ENCODE data around the gene ZNF385A. TPM values are rescaled to one million over a fixed set of nuclear protein-coding genes. Genes with fewer than 3 reads are reported as not detected.

ZNF385A gene
- total and polyA plus RNA-seq, 2 of the 13 experiments (the other 11 are each of a cell fraction or from before 2014, with no cell fraction given), result 0.44 to 0.67 TPM

DNA sequence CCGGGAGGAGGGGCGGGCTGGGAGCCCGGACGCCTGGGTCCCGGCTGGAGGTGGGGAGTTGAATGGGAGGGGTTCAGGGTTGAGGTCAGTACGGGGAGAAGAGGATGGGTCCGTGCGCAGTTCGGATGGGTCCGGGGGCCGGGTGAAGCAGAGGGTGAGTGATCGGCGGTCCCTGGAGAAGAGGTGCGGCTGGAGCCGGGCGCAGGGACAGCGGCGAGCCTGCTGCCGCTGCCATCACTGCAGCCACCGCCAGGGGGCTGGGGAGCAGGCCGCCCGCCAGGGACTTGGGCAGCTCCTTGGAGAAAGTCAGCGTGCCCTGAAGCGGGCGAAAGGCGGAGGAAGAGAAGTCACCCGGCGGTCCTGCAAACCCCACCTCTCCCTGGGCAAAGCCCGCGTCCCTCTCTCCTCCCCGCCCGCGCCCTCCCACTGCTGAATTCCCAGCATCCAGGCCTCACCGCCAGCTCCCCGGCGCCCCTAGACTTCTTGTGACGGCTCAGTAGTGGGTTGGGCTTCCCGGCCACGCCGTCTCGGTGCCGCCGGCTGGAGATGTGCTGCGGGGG, 14.3 kb downstream of the ZNF385A start (continued):
- TF ChIP-seq, protein P1, sequence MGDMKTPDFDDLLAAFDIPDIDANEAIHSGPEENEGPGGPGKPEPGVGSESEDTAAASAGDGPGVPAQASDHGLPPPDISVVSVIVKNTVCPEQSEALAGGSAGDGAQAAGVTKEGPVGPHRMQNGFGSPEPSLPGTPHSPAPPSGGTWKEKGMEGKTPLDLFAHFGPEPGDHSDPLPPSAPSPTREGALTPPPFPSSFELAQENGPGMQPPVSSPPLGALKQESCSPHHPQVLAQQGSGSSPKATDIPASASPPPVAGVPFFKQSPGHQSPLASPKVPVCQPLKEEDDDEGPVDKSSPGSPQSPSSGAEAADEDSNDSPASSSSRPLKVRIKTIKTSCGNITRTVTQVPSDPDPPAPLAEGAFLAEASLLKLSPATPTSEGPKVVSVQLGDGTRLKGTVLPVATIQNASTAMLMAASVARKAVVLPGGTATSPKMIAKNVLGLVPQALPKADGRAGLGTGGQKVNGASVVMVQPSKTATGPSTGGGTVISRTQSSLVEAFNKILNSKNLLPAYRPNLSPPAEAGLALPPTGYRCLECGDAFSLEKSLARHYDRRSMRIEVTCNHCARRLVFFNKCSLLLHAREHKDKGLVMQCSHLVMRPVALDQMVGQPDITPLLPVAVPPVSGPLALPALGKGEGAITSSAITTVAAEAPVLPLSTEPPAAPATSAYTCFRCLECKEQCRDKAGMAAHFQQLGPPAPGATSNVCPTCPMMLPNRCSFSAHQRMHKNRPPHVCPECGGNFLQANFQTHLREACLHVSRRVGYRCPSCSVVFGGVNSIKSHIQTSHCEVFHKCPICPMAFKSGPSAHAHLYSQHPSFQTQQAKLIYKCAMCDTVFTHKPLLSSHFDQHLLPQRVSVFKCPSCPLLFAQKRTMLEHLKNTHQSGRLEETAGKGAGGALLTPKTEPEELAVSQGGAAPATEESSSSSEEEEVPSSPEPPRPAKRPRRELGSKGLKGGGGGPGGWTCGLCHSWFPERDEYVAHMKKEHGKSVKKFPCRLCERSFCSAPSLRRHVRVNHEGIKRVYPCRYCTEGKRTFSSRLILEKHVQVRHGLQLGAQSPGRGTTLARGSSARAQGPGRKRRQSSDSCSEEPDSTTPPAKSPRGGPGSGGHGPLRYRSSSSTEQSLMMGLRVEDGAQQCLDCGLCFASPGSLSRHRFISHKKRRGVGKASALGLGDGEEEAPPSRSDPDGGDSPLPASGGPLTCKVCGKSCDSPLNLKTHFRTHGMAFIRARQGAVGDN (CRISPR knock-in tag; IDR thresholded peaks at IDR 0.05), result no peak
- no peak for TF ChIP-seq POLR2G (IDR thresholded peaks at IDR 0.05; ENCODE audit: low read depth, low read length)

DNA sequence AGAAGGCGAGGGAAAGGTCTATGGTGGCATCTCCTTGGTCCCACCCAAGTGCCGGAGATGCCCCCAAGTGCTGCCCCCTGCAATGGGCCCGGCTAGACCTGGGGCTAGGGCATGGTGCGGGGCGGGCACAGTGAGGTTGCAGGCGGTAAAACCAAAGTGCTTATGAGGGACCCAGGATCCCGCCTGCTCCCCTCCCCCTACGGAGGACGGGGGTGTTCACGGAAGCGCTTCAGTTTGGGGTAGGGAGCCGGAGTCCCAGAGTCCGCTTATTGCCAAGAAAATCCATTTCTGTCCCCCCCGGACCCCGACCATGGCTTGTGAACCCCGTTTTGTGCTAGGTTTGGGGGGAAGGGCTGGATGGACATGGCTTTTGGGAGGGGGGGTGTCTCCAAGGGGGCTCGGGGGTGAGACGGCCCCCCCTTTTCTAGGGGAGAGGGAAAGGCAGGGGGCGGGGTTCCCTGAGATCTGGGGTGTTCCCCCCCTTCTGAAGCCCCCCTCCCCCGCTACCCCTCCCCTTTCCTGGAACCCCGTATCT, 14.9 kb downstream of the ZNF385A start:
- Histone ChIP-seq H3K4me3 (replicated peaks in 1 of 3; ENCODE audit: insufficient read depth in 1 of 3, low read depth in 2 of 3, low read length in 3 of 3) (no peak overlapping the region), H3K27ac (ENCODE audit: extremely low read length, insufficient read depth, low read length) (no peak overlapping the region), H3K4me1 (ENCODE audit: insufficient read depth, low read length) (peaks cover 21% of the 10 kb centered on the region), H2AFZ (ENCODE audit: low read length) (no peak overlapping the region), H3K27me3 (ENCODE audit: control insufficient read depth in 1 of 2, insufficient read depth in 2 of 2, low read length in 2 of 2) (peaks cover 1 to 12% of the 10 kb centered on the region in 2 experiments; a peak in 2 of 5 replicates), H3K9ac (ENCODE audit: insufficient read depth, low read depth, low read length) (no peak overlapping the region), H4K20me1 (ENCODE audit: insufficient read depth, low read length) (no peaks in the 10 kb centered on the region), H3K79me2 (ENCODE audit: insufficient read depth, low read length) (no peaks in the 10 kb centered on the region), H3K36me3 (replicated peaks in 1 of 2; ENCODE audit: control insufficient read depth in 1 of 2, insufficient read depth in 2 of 2, low read length in 2 of 2) (no peaks in the 10 kb centered on the region), H3K4me2 (ENCODE audit: low read depth, low read length) (no peak overlapping the region), H3K9me3 (ENCODE audit: low read length) (no peaks in the 10 kb centered on the region)
- POLR2A ChIA-PET, result interaction anchor here (0.7 kb wide), 1 partner anchor 9 kb away, joined by 4 read pairs; no protein-coding TSS in a partner anchor
- no TSS peak for BruUV-seq (replicated peaks)
- 58% methylated on average over 13 of the region's 21 CpGs for WGBS (ENCODE audit: low lambda C conversion rate)
- FAIRE-seq (no peak), ATAC-seq (no peak), DNase-seq (ENCODE audit: low spot score) (no peak)
- CTCF ChIA-PET (ENCODE audit: low intra/inter-chr PET ratio, low total read pairs), result interaction anchor here (1.6 to 3.9 kb wide), 2 partner anchors 10 to 150 kb away, joined by 10 to 27 read pairs; no protein-coding TSS in a partner anchor
- intact Hi-C loops (cut with micrococcal nuclease; ENCODE audit: unreplicated experiment), result loop anchor here (5.0 to 10.0 kb wide), 2 partner anchors 132 to 365 kb away; partner anchors contain the start of genes HOXC8 and HOXC9
- TF ChIP-seq, protein P2, sequence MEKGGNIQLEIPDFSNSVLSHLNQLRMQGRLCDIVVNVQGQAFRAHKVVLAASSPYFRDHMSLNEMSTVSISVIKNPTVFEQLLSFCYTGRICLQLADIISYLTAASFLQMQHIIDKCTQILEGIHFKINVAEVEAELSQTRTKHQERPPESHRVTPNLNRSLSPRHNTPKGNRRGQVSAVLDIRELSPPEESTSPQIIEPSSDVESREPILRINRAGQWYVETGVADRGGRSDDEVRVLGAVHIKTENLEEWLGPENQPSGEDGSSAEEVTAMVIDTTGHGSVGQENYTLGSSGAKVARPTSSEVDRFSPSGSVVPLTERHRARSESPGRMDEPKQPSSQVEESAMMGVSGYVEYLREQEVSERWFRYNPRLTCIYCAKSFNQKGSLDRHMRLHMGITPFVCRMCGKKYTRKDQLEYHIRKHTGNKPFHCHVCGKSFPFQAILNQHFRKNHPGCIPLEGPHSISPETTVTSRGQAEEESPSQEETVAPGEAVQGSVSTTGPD (CRISPR knock-in tag; IDR thresholded peaks at IDR 0.05), result no peak
- no peak for TF ChIP-seq BRCA1 (CRISPR knock-in tag; IDR thresholded peaks at IDR 0.05)
- TF ChIP-seq HMG20B (CRISPR knock-in tag; conservative IDR thresholded peaks at IDR 0.05), result no peak
- TF ChIP-seq NCOA2 (CRISPR knock-in tag; IDR thresholded peaks at IDR 0.05), result no peak
- TF ChIP-seq TAF1 (CRISPR knock-in tag; IDR thresholded peaks at IDR 0.05), result no peak
- TF ChIP-seq, protein P3, sequence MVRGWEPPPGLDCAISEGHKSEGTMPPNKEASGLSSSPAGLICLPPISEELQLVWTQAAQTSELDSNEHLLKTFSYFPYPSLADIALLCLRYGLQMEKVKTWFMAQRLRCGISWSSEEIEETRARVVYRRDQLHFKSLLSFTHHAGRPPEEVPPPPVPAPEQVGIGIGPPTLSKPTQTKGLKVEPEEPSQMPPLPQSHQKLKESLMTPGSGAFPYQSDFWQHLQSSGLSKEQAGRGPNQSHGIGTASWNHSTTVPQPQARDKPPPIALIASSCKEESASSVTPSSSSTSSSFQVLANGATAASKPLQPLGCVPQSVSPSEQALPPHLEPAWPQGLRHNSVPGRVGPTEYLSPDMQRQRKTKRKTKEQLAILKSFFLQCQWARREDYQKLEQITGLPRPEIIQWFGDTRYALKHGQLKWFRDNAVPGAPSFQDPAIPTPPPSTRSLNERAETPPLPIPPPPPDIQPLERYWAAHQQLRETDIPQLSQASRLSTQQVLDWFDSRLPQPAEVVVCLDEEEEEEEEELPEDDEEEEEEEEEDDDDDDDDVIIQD (CRISPR knock-in tag; IDR thresholded peaks at IDR 0.05; ENCODE audit: low read depth), result no peak
- TF ChIP-seq, protein P4, sequence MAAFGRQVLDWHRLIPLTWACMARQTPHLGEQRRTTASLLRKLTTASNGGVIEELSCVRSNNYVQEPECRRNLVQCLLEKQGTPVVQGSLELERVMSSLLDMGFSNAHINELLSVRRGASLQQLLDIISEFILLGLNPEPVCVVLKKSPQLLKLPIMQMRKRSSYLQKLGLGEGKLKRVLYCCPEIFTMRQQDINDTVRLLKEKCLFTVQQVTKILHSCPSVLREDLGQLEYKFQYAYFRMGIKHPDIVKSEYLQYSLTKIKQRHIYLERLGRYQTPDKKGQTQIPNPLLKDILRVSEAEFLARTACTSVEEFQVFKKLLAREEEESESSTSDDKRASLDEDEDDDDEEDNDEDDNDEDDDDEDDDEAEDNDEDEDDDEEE (CRISPR knock-in tag; IDR thresholded peaks at IDR 0.05), result no peak
- TF ChIP-seq TMF1 (CRISPR knock-in tag; IDR thresholded peaks at IDR 0.05; ENCODE audit: low read depth), result no peak
- no peak for TF ChIP-seq SPEN (CRISPR knock-in tag; IDR thresholded peaks at IDR 0.05; ENCODE audit: low read depth)
- in situ Hi-C loops (cut with HindIII; ENCODE audit: extremely low pct_ligation_motif_present, low pct_unique_long_range_greater_than_20kb), result loop anchor here (5.0 to 10.0 kb wide), 3 partner anchors 117 to 375 kb away; no protein-coding TSS in a partner anchor

Measured in HepG2 (cell line).